H1 (cell line): Measurements from ENCODE around the gene CERT1. TPM values are rescaled to one million over a fixed set of nuclear protein-coding genes. Genes with fewer than 3 reads are reported as not detected.

ENCODE experiments used
- CTCF ChIA-PET: fragments of 300-600 bp; sonication (Branson Sonifier 250); formaldehyde crosslinking; loops from one replicate; lab custom pipeline; 2021; ENCODE audit not compliant: partially characterized antibody; lab: Charles Lee
- POLR2A ChIA-PET: fragments of 300-600 bp; sonication (Branson Sonifier 250); formaldehyde crosslinking; loops from one replicate; lab custom pipeline; 2021; ENCODE audit warnings: inconsistent platforms; ENCODE audit not compliant: partially characterized antibody; lab: Charles Lee
- DNase-seq, 2 experiments: peaks; one replicate each; pipeline versions ENCODE4 v3.0.0 to v3.0.0-alpha.2; 2010 to 2022; ENCODE audit warnings: low spot score in 2 of 2, low read depth in 1 of 2, mixed read lengths in 1 of 2
- FAIRE-seq: peaks from 2 replicates; lab custom pipeline; 2011; peaks lifted over from hg19 to GRCh38; lab: Jason Lieb, UNC
- H2AFZ ChIP-seq: 2 replicates; pipeline ENCODE4 v1.8.1; 2012; ENCODE audit warnings: low read length, inconsistent platforms
- H2AK5ac ChIP-seq: 2 replicates; pipeline ENCODE4 v1.6.1; 2013; ENCODE audit warnings: low read depth, low read length
- H2BK120ac ChIP-seq: replicated peaks from 2 replicates; pipeline ENCODE3; 2013; ENCODE audit warnings: low read depth, low read length, inconsistent platforms
- H2BK12ac ChIP-seq: 2 replicates; pipeline ENCODE4 v1.6.1; 2013; ENCODE audit warnings: low read depth, low read length
- H2BK15ac ChIP-seq: 2 replicates; pipeline ENCODE4 v1.6.1; 2013; ENCODE audit warnings: low read length
- H2BK20ac ChIP-seq: 2 replicates; pipeline ENCODE4 v1.6.1; 2013; ENCODE audit warnings: low read length
- H2BK5ac ChIP-seq: 2 replicates; pipeline ENCODE4 v1.6.1; 2013; ENCODE audit warnings: low read depth, low read length
- H3K14ac ChIP-seq: 2 replicates; pipeline ENCODE4 v1.6.1; 2013; ENCODE audit warnings: inconsistent platforms; ENCODE audit not compliant: insufficient read length
- H3K18ac ChIP-seq: 2 replicates; pipeline ENCODE4 v1.6.1; 2013; ENCODE audit warnings: low read length; ENCODE audit errors: extremely low read depth
- H3K23ac ChIP-seq: 2 replicates; pipeline ENCODE4 v1.6.1; 2013; ENCODE audit warnings: inconsistent platforms; ENCODE audit not compliant: insufficient read length
- H3K23me2 ChIP-seq: 2 replicates; pipeline ENCODE4 v1.6.1; 2013; ENCODE audit warnings: low read depth, low read length
- H3K27ac ChIP-seq: 2 replicates; pipeline ENCODE4 v1.6.1; 2011; ENCODE audit warnings: low read depth, low read length, inconsistent platforms
- H3K27me3 ChIP-seq, 4 experiments: replicated peaks in 1 of 4; 1 replicate in 1 of 4; 2 replicates in 3 of 4; pipeline versions ENCODE4 v1.6.1 to v1.8.1; 2011 to 2013; ENCODE audit warnings: low read length in 3 of 4, mild to moderate bottlenecking in 3 of 4, inconsistent platforms in 2 of 4, mixed read lengths in 2 of 4, moderate library complexity in 1 of 4; ENCODE audit not compliant: control insufficient read depth in 3 of 4, insufficient read depth in 3 of 4; ENCODE audit errors: extremely low read depth in 1 of 4
- H3K36me3 ChIP-seq, 4 experiments: 2 replicates each; pipeline versions ENCODE4 v1.6.1 to v1.8.1; 2011 to 2013; ENCODE audit warnings: mild to moderate bottlenecking in 4 of 4, low read length in 3 of 4, moderate library complexity in 2 of 4, control low read depth in 1 of 4, inconsistent platforms in 1 of 4; ENCODE audit not compliant: insufficient read depth in 4 of 4, control insufficient read depth in 2 of 4
- H3K4ac ChIP-seq: replicated peaks from 2 replicates; pipeline ENCODE3; 2013; ENCODE audit warnings: low read length, low read depth, mixed read lengths, inconsistent platforms; ENCODE audit not compliant: insufficient read length
- H3K4me1 ChIP-seq, 4 experiments: replicated peaks in 1 of 4; 1 replicate in 1 of 4; 2 replicates in 3 of 4; pipeline versions ENCODE4 v1.6.1 to v1.8.1; 2011 to 2013; ENCODE audit warnings: low read length in 3 of 4, inconsistent platforms in 2 of 4, mixed read lengths in 1 of 4; ENCODE audit not compliant: insufficient read depth in 4 of 4, control insufficient read depth in 3 of 4
- H3K4me2 ChIP-seq, 2 experiments: 2 replicates each; pipeline versions ENCODE4 v1.6.1 to v1.8.1; 2011 to 2013; ENCODE audit warnings: low read depth in 2 of 2, low read length in 2 of 2, control low read depth in 1 of 2, inconsistent platforms in 1 of 2, mild to moderate bottlenecking in 1 of 2; ENCODE audit not compliant: insufficient read depth in 1 of 2
- H3K4me3 ChIP-seq, 4 experiments: fragments of 200-600, 300-600 bp in 1 of 4; sonication (generic), shearing (Covaris generic), sonication (Bioruptor Twin) in 1 of 4; 2 replicates each; pipeline versions ENCODE4 v1.5.1 to v1.8.1; 2011 to 2016; ENCODE audit warnings: low read length in 4 of 4, low read depth in 3 of 4, control low read depth in 2 of 4, inconsistent platforms in 2 of 4, mild to moderate bottlenecking in 2 of 4, mixed read lengths in 1 of 4, moderate library complexity in 1 of 4; ENCODE audit not compliant: insufficient read depth in 2 of 4; ENCODE audit errors: extremely low read depth in 1 of 4
- H3K56ac ChIP-seq: replicated peaks from 2 replicates; pipeline ENCODE3; 2013; ENCODE audit warnings: low read depth, mild to moderate bottlenecking, mixed read lengths, low read length, inconsistent platforms; ENCODE audit not compliant: insufficient read length
- H3K79me1 ChIP-seq: 2 replicates; pipeline ENCODE4 v1.6.1; 2013; ENCODE audit warnings: low read depth, low read length, control low read depth
- H3K79me2 ChIP-seq, 2 experiments: 2 replicates each; pipeline versions ENCODE4 v1.6.1 to v1.8.1; 2012 to 2013; ENCODE audit warnings: low read length in 2 of 2, mild to moderate bottlenecking in 2 of 2, inconsistent platforms in 1 of 2; ENCODE audit not compliant: insufficient read depth in 2 of 2, control insufficient read depth in 1 of 2
- H3K9ac ChIP-seq, 4 experiments: replicated peaks in 1 of 4; 1 replicate in 1 of 4; 2 replicates in 3 of 4; pipeline versions ENCODE4 v1.6.1 to v1.8.1; 2011 to 2013; ENCODE audit warnings: low read depth in 3 of 4, low read length in 3 of 4, control low read depth in 2 of 4, mild to moderate bottlenecking in 2 of 4, moderate library complexity in 2 of 4, inconsistent platforms in 1 of 4; ENCODE audit errors: extremely low read depth in 1 of 4
- H3K9me3 ChIP-seq, 2 experiments: 2 replicates each; pipeline versions ENCODE4 v1.6.1 to v1.8.1; 2012 to 2013; ENCODE audit warnings: mild to moderate bottlenecking in 2 of 2, moderate library complexity in 2 of 2, control low read depth in 1 of 2, inconsistent platforms in 1 of 2, low read depth in 1 of 2, low read length in 1 of 2, mixed read lengths in 1 of 2; ENCODE audit not compliant: insufficient read depth in 2 of 2
- H4K20me1 ChIP-seq, 2 experiments: replicated peaks in 1 of 2; 2 replicates each; pipeline versions ENCODE3 to v1.8.1; 2011 to 2013; ENCODE audit warnings: inconsistent platforms in 2 of 2, low read length in 2 of 2, mild to moderate bottlenecking in 1 of 2; ENCODE audit not compliant: insufficient read depth in 2 of 2, control insufficient read depth in 1 of 2
- H4K5ac ChIP-seq: 2 replicates; pipeline ENCODE4 v1.6.1; 2013; ENCODE audit warnings: low read length, low read depth, mixed read lengths, inconsistent platforms; ENCODE audit not compliant: insufficient read length
- H4K8ac ChIP-seq: 2 replicates; pipeline ENCODE4 v1.8.0; 2013; ENCODE audit warnings: mild to moderate bottlenecking, moderate library complexity, low read length, inconsistent platforms; ENCODE audit not compliant: insufficient read depth; ENCODE audit errors: extremely low read depth
- H4K91ac ChIP-seq: replicated peaks from 2 replicates; pipeline ENCODE3; 2013; ENCODE audit warnings: low read length, mixed read lengths, inconsistent platforms; ENCODE audit not compliant: insufficient read length
- CTBP2 ChIP-seq: IDR thresholded peaks from 2 replicates; pipeline ENCODE4 v1.7.0; 2011; ENCODE audit warnings: borderline replicate concordance, mild to moderate bottlenecking, moderate library complexity, mixed read lengths, low read length; ENCODE audit not compliant: insufficient read depth, insufficient read length
- JUN ChIP-seq: IDR thresholded peaks from 2 replicates; pipeline ENCODE4 v1.6.1; 2011; ENCODE audit warnings: low read depth, mild to moderate bottlenecking, improper control_type of control experiment, low read length
- KDM5A ChIP-seq: fragments of 200-600 bp; IDR thresholded peaks from 2 replicates; pipeline ENCODE4 v1.7.1; 2012; ENCODE audit warnings: mild to moderate bottlenecking, low read length, inconsistent platforms, mixed read lengths
- MAFK ChIP-seq: IDR thresholded peaks from 2 replicates; pipeline ENCODE4 v1.6.1; 2012; ENCODE audit warnings: low read depth, mild to moderate bottlenecking, improper control_type of control experiment, low read length
- RBBP5 ChIP-seq: IDR thresholded peaks from 2 replicates; pipeline ENCODE4 v1.7.1; 2012; ENCODE audit warnings: low read depth, mild to moderate bottlenecking, inconsistent platforms, low read length, moderate library complexity, borderline replicate concordance
- SIX5 ChIP-seq: IDR thresholded peaks from 2 replicates; pipeline ENCODE4 v1.6.1; 2011; ENCODE audit warnings: mild to moderate bottlenecking, low read depth, low read length
- SP1 ChIP-seq: IDR thresholded peaks from 2 replicates; pipeline ENCODE4 v1.6.1; 2011; ENCODE audit warnings: low read depth, low read length
- TAF7 ChIP-seq: optimal IDR thresholded peaks from 2 replicates; pipeline ENCODE3; 2011; ENCODE audit warnings: low read depth, mild to moderate bottlenecking, inconsistent platforms, low read length, moderate library complexity, borderline replicate concordance
- TEAD4 ChIP-seq: IDR thresholded peaks from 2 replicates; pipeline ENCODE4 v1.6.1; 2012; ENCODE audit warnings: low read depth, low read length, inconsistent platforms, mixed read lengths
- WGBS, 2 experiments: shearing (Covaris generic) in 1 of 2; methylation state at CpG; one replicate each; pipeline versions ENCODE4 v1.1.6 to v1.1.7; 2013 to 2015; ENCODE audit warnings: low lambda C conversion rate in 2 of 2, mixed read lengths in 2 of 2, inconsistent platforms in 1 of 2, low coverage in 1 of 2, missing lambda C conversion rate in 1 of 2; ENCODE audit not compliant: insufficient replicate concordance in 2 of 2, insufficient coverage in 1 of 2, insufficient read length in 1 of 2; ENCODE audit errors: extremely low coverage in 1 of 2, missing lambda C conversion rate in 1 of 2; 5-methylcytosine and 5-hydroxymethylcytosine counted together
- polyA plus RNA-seq, 7 experiments: library from polyadenylated mRNA; depleted of rRNA in 3 of 7; stranded (reverse) in 5 of 7; unstranded in 2 of 7; fragments of >200 nt in 5 of 7; fragments of 200-250 nt in 2 of 7; gene quantifications; 1 replicate in 5 of 7; 2 replicates in 1 of 7; 4 replicates in 1 of 7; pipeline versions ENCODE4 v1.2.1 to v1.2.3, GENCODE V29; 2011 to 2013; ENCODE audit warnings: missing spikeins in 2 of 7, mixed read lengths in 2 of 7
- total RNA-seq: library from RNA; stranded (reverse); fragmentation: NEBNext Ultra II Directional; extraction: Animal tissue kit (Norgen Biotek cat#: 25700); gene quantifications from 2 replicates; pipeline ENCODE4 v1.2.1, GENCODE V29; 2021

Gene CERT1
- total and polyA plus RNA-seq, 2 of the 8 experiments (the other 6 are each of a cell fraction or from before 2014, with no cell fraction given), result 7.8 to 55.3 TPM

- Histone ChIP-seq H2BK5ac (no peak overlapping the region), H3K4me1 (no peaks in the 10 kb centered on the region), H3K27ac (no peak overlapping the region), H3K9ac (no peak overlapping the region), H4K91ac (no peak overlapping the region), H3K79me1 (no peaks in the 10 kb centered on the region), H3K9me3 (no peaks in the 10 kb centered on the region), H3K27me3 (no peaks in the 10 kb centered on the region), H3K36me3 (peaks cover 0 to 11% (median 0%) of the 10 kb centered on the region in 4 experiments; a peak in 2 of 8 replicates), H3K79me2 (no peaks in the 10 kb centered on the region), H2BK20ac (no peak overlapping the region), H2AK5ac (no peak overlapping the region), H3K4me2 (no peak overlapping the region), H3K4me3 (no peak overlapping the region), H3K56ac (no peak overlapping the region), H4K8ac (no peak overlapping the region), H3K23me2 (no peaks in the 10 kb centered on the region), H3K4ac (no peak overlapping the region), H3K23ac (no peak overlapping the region), H4K20me1 (peaks cover 0 to 2% of the 10 kb centered on the region in 2 experiments), H4K5ac (no peak overlapping the region), H2BK12ac (no peak overlapping the region), H3K14ac (no peak overlapping the region), H2BK15ac (no peak overlapping the region), H3K18ac (no peak overlapping the region), H2BK120ac (no peak overlapping the region), H2AFZ (no peak overlapping the region)
- FAIRE-seq (no peak), DNase-seq (no peak)
- ChIA-PET CTCF (no interaction called here), POLR2A (no interaction called here)
- TF ChIP-seq SIX5 (no peak), TAF7 (no peak), JUN (no peak), SP1 (no peak), RBBP5 (no peak), CTBP2 (no peak), TEAD4 (no peak), MAFK (no peak), KDM5A (no peak)
- WGBS, 2 experiments, result 86% methylated on average over 9 of the region's 9 CpGs; no CpG with 5 or more reads in 1 of the 2 experiments
Measured at GRCh38 chr5:75366787-75367186, 144.6 kb downstream of the CERT1 start.
